GM18951 (cell line): ENCODE measurements around the gene TTLL6.

ENCODE experiments used
- POLR2A ChIP-seq: IDR thresholded peaks from 4 replicates; pipeline ENCODE4 v1.6.1; 2011; ENCODE audit warnings: mild to moderate bottlenecking; ENCODE audit not compliant: insufficient read length, insufficient read depth; ENCODE audit errors: extremely low read depth
- in situ Hi-C: fragments of 300-500 bp; cut with MboI; formaldehyde crosslinking; loops from one replicate; pipeline ENCODE4 v1.12.0; 2022; ENCODE audit warnings: low sequenced_read_pairs, mixed read lengths, inconsistent platforms; ENCODE audit not compliant: unreplicated experiment

Gene TTLL6

GRCh38 chr17:48795444-48796162, 21.4 kb downstream of the TTLL6 start:
- no peak for TF ChIP-seq POLR2A
- in situ Hi-C loops: no loop called here

GRCh38 chr17:48792033-48792798, 24.8 kb downstream of the TTLL6 start:
- no peak for TF ChIP-seq POLR2A
- in situ Hi-C loops: no loop called here

GRCh38 chr17:48791128-48792032, 25.6 kb downstream of the TTLL6 start:
- no peak for TF ChIP-seq POLR2A
- in situ Hi-C loops: no loop called here

GRCh38 chr17:48790607-48791127, 26.4 kb downstream of the TTLL6 start:
- in situ Hi-C loops: no loop called here
- TF ChIP-seq POLR2A: no peak

GRCh38 chr17:48787828-48788227, 29.2 kb downstream of the TTLL6 start:
- no peak for TF ChIP-seq POLR2A
- in situ Hi-C loops: no loop called here

GRCh38 chr17:48779421-48779820, 37.6 kb downstream of the TTLL6 start:
- in situ Hi-C loops: no loop called here

GRCh38 chr17:48776602-48777001, 40.4 kb downstream of the TTLL6 start:
- TF ChIP-seq POLR2A: no peak
- in situ Hi-C loops: no loop called here

More at GRCh38 chr17:48779421-48779820, 37.6 kb downstream of the TTLL6 start:
- TF ChIP-seq POLR2A: no peak

GRCh38 chr17:48773245-48773644, 43.8 kb downstream of the TTLL6 start:
- in situ Hi-C loops: no loop called here
- no peak for TF ChIP-seq POLR2A

GRCh38 chr17:48770954-48771353, 46.1 kb downstream of the TTLL6 start:
- in situ Hi-C loops: no loop called here
- TF ChIP-seq POLR2A: no peak

GRCh38 chr17:48769009-48769675, 47.9 kb downstream of the TTLL6 start:
- TF ChIP-seq POLR2A: no peak
- in situ Hi-C loops: no loop called here

GRCh38 chr17:48767263-48767774, 49.7 kb downstream of the TTLL6 start:
- in situ Hi-C loops: no loop called here
- TF ChIP-seq POLR2A: no peak

- TF ChIP-seq POLR2A: no peak
- in situ Hi-C loops: no loop called here
Observed at GRCh38 chr17:48761114-48761513, 55.9 kb downstream of the TTLL6 start.
